ENCODE data around the gene LCN10. TPM values are rescaled to one million over a fixed set of nuclear protein-coding genes. Genes with fewer than 3 reads are reported as not detected.
A peak's percentile ranks its signal among the peaks of the same experiment; 100 is the strongest.

The LCN10 gene
- total and polyA plus RNA-seq, 9 of the 15 experiments (the other 6 are each of a cell fraction or from before 2014, with no cell fraction given) = 0.10 to 0.21 (median 0.14) TPM; not detected in 6

- BruUV-seq (replicated peaks) = no TSS peak
- no peaks in the 10 kb centered on the region for H3K9me1 ChIP-seq (ENCODE audit: control insufficient read depth, insufficient read depth, low read length)
- H2AFZ ChIP-seq (ENCODE audit: low read depth, low read length) = peak overlapping the region; percentile 41
- peaks cover 35 to 45% of the 10 kb centered on the region in 2 experiments for H3K4me1 ChIP-seq (replicated peaks in 1 of 2; ENCODE audit: control insufficient read depth in 2 of 2, insufficient read depth in 2 of 2, low read length in 2 of 2)
- ATAC-seq (peak; percentile 84), DNase-seq (ENCODE audit: extremely low read depth in 1 of 4, low spot score in 3 of 4) (peak; percentile 40 to 92 (median 55)), FAIRE-seq (peak; percentile 85)
- ChIA-PET CTCF (ENCODE audit: low intra/inter-chr PET ratio) (interaction anchor here (1.0 to 1.3 kb wide), 4 partner anchors 14 to 21 kb away, joined by 3 to 4 read pairs (median 3); no protein-coding TSS in a partner anchor), POLR2A (interaction anchor here (0.6 kb wide), 1 partner anchor 18 kb away, joined by 3 read pairs; no protein-coding TSS in a partner anchor)
- no peak overlapping the region for H3K4me3 ChIP-seq
- intact Hi-C loops (cut with micrococcal nuclease) (loop anchor here (1.0 to 10.0 kb wide), 3 partner anchors 19 to 460 kb away; partner anchors contain the start of genes C8G and TUBB4B), in situ Hi-C loops (cut with MboI) (loop anchor here (25.0 kb wide), 1 partner anchor 452 kb away; the partner anchor contains the start of genes CYSRT1, RNF224, SLC34A3 and TUBB4B)
- 5% methylated on average over 6 of the region's 6 CpGs for WGBS (ENCODE audit: insufficient coverage, low coverage, missing lambda C conversion rate)
- peak overlapping the region; percentile 72 for H3K27ac ChIP-seq (ENCODE audit: extremely low read depth, low read depth, low read length)
- no peaks in the 10 kb centered on the region for H3K9me3 ChIP-seq (replicated peaks; ENCODE audit: control insufficient read depth, insufficient read depth, low read depth, low read length)
- H3K36me3 ChIP-seq (ENCODE audit: control insufficient read depth, insufficient read depth, low read length) = no peaks in the 10 kb centered on the region
- peak overlapping the region; percentile 39; the same call in 1 of the 2 replicates for H3K4me2 ChIP-seq (ENCODE audit: insufficient read depth, low read length)
- H3K27me3 ChIP-seq (ENCODE audit: control insufficient read depth in 2 of 2, insufficient read depth in 2 of 2, low read length in 2 of 2) = no peaks in the 10 kb centered on the region
- no peaks in the 10 kb centered on the region for H4K20me1 ChIP-seq (replicated peaks; ENCODE audit: control insufficient read depth, insufficient read depth, low read length)
- peak overlapping the region in 1 of 2 experiments; percentile 47; a peak in 2 of 4 replicates for H3K9ac ChIP-seq (ENCODE audit: insufficient read depth in 1 of 2, low read depth in 2 of 2, low read length in 2 of 2)
- H3K79me2 ChIP-seq (ENCODE audit: control insufficient read depth, insufficient read depth, low read length) = no peaks in the 10 kb centered on the region
- peak; percentile 63; the same call in 1 of the 2 replicates for TF ChIP-seq RAD51 (IDR thresholded peaks at IDR 0.05; ENCODE audit: borderline replicate concordance, low read depth)
- TF ChIP-seq ZBTB2 (IDR thresholded peaks at IDR 0.05) = 0 out of 2 replicates have a peak, but pooled peaks have one; percentile 39
- TF ChIP-seq RNF2 (IDR thresholded peaks at IDR 0.05) = no peak
- peak; percentile 48; the same call in 1 of the 2 replicates for TF ChIP-seq RBFOX2 (IDR thresholded peaks at IDR 0.05; ENCODE audit: low read depth, low read length)
- no peak for TF ChIP-seq HDGF (IDR thresholded peaks at IDR 0.05)
- no peak for TF ChIP-seq E2F6 (IDR thresholded peaks at IDR 0.05; ENCODE audit: borderline replicate concordance in 1 of 2, extremely low read depth in 1 of 2, insufficient read depth in 1 of 2, insufficient read length in 1 of 2, low read depth in 1 of 2, low read length in 1 of 2, poor library complexity in 1 of 2, severe bottlenecking in 1 of 2)
- no peak for TF ChIP-seq PCBP1 (IDR thresholded peaks at IDR 0.05; ENCODE audit: low read depth, low read length, poor library complexity, severe bottlenecking)
- TF ChIP-seq TAL1 (IDR thresholded peaks at IDR 0.05) = 0 out of 2 replicates have a peak, but pooled peaks have one; percentile 29
- no peak for TF ChIP-seq KAT8 (IDR thresholded peaks at IDR 0.05; ENCODE audit: low read depth)
- no peak for TF ChIP-seq XRCC3 (IDR thresholded peaks at IDR 0.05)
- no peak for TF ChIP-seq GTF2A2 (tag; IDR thresholded peaks at IDR 0.05)
- 0 out of 2 replicates have a peak, but pooled peaks have one; percentile 18 for TF ChIP-seq PBX2 (CRISPR knock-in tag; IDR thresholded peaks at IDR 0.05; ENCODE audit: low read depth)
- TF ChIP-seq PBX2 (tag; conservative IDR thresholded peaks at IDR 0.05; ENCODE audit: low read depth) = peak; percentile 55
- TF ChIP-seq RCOR1 (IDR thresholded peaks at IDR 0.05; ENCODE audit: borderline replicate concordance in 1 of 2, low read depth in 2 of 2, low read length in 2 of 2) = 0 out of 4 replicates have a peak, but pooled peaks of 1 of the 2 experiments have one; percentile 55
- no peak for TF ChIP-seq NCOR1 (IDR thresholded peaks at IDR 0.05)
- TF ChIP-seq KDM2B (CRISPR knock-in tag; IDR thresholded peaks at IDR 0.05) = no peak
- TF ChIP-seq ATF1 (CRISPR knock-in tag; IDR thresholded peaks at IDR 0.05) = no peak
- peak; percentile 51; the same call in 1 of the 2 replicates for TF ChIP-seq ATF1 (tag; IDR thresholded peaks at IDR 0.05)
- no peak for TF ChIP-seq ZNF75A (CRISPR knock-in tag; IDR thresholded peaks at IDR 0.05)
These were observed 42.2 kb upstream of the LCN10 start for GRCh38 chr9:136784997-136785361.
